Measurements from ENCODE around the gene HOXB13.

The HOXB13 gene

GRCh38 chr17:48728232-48729231, at the start of gene HOXB13:
HOXB13 (minus strand) TSS chr17:48728750; CDS start chr17:48728593, 157 bp downstream.
- peak within 1 kb of the TSS; percentile 41 for H3K4me3 ChIP-seq (ENCODE audit: low read length)
- peak; percentile 57 for DNase-seq (ENCODE audit: low read depth)
- no peak for TF ChIP-seq CTCF (conservative IDR thresholded peaks at IDR 0.05; ENCODE audit: low read length)

- H3K4me3 ChIP-seq (ENCODE audit: low read length) = no peak overlapping the region
- DNase-seq (ENCODE audit: low read depth) = no peak
- no peak for TF ChIP-seq CTCF (conservative IDR thresholded peaks at IDR 0.05; ENCODE audit: low read length)
These were observed 48.1 kb upstream of the HOXB13 start for GRCh38 chr17:48776602-48777001.

- H3K4me3 ChIP-seq (ENCODE audit: low read length) = no peak overlapping the region
- TF ChIP-seq CTCF (conservative IDR thresholded peaks at IDR 0.05; ENCODE audit: low read length) = no peak
- DNase-seq (ENCODE audit: low read depth) = no peak
These were observed 44.7 kb upstream of the HOXB13 start for GRCh38 chr17:48773245-48773644.

GRCh38 chr17:48770954-48771353, 42.4 kb upstream of the HOXB13 start:
- no peak overlapping the region for H3K4me3 ChIP-seq (ENCODE audit: low read length)
- TF ChIP-seq CTCF (conservative IDR thresholded peaks at IDR 0.05; ENCODE audit: low read length) = no peak
- peak; percentile 8 for DNase-seq (ENCODE audit: low read depth)

GRCh38 chr17:48769009-48769675, 40.6 kb upstream of the HOXB13 start:
- TF ChIP-seq CTCF (conservative IDR thresholded peaks at IDR 0.05; ENCODE audit: low read length) = no peak
- H3K4me3 ChIP-seq (ENCODE audit: low read length) = no peak overlapping the region
- no peak for DNase-seq (ENCODE audit: low read depth)

- TF ChIP-seq CTCF (conservative IDR thresholded peaks at IDR 0.05; ENCODE audit: low read length) = no peak
- no peak overlapping the region for H3K4me3 ChIP-seq (ENCODE audit: low read length)
- DNase-seq (ENCODE audit: low read depth) = no peak
These were observed 38.8 kb upstream of the HOXB13 start for GRCh38 chr17:48767263-48767774.

Data from AG10803 (cell line).